ENCODE data around the gene SEPTIN1.
A peak's percentile ranks its signal among the peaks of the same experiment; 100 is the strongest.
"Not testable (repeated sequence)": the region's sequence is repeated elsewhere in the genome, so short reads cannot be mapped to it uniquely, and the experiment has no call there.

Gene SEPTIN1

DNA sequence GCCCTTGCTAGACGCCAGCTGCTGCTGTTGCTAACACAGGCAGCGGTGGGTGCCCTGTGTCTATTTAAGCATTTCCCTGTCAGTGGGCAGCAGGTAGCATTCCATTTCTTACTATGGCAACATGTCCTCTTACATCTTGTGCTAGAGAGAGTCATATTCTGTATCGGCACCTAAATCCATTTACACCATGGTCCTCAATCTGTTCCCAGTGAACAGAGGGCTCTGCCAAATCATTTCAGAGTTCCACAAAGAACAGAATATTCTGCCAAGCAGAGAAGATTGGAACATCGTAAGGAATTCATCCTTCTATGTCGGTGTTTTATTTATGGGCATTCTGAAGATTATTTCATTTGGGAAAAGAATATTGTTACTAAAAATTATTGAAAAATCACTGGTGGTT is 43.6 kb downstream of the SEPTIN1 start:
- H3K4me1 Mint-ChIP-seq (ENCODE audit: low read depth): peaks cover 14% of the 10 kb centered on the region
- not testable (repeated sequence) for H3K9me3 Mint-ChIP-seq; H3K4me3 Mint-ChIP-seq; H3K36me3 Mint-ChIP-seq (ENCODE audit: low read depth); H3K27ac Mint-ChIP-seq; H3K27me3 Mint-ChIP-seq (ENCODE audit: low read depth); DNase-seq (ENCODE audit: low spot score)

DNA sequence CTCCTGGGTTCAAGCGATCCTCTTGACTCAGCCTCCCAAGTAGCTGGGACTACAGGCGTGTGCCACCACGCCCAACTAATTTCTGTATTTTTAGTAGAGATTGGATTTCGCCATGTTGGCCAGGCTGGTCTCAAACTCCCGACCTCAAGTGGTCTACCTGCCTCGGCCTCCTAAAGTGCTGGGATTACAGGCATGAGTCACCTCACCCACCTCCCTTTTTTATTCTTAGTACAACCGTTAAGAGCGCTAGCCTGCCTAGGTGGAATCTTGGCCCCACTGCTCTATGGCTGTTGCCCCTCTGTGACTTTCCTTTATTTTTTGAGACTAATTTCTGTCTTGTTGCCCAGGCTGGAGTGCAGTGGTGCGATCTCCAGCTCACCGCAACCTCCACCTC is 44.4 kb downstream of the SEPTIN1 start:
- peaks cover 14% of the 10 kb centered on the region for H3K4me1 Mint-ChIP-seq (ENCODE audit: low read depth)
- not testable (repeated sequence) for H3K27me3 Mint-ChIP-seq (ENCODE audit: low read depth); H3K4me3 Mint-ChIP-seq; H3K36me3 Mint-ChIP-seq (ENCODE audit: low read depth); H3K27ac Mint-ChIP-seq; DNase-seq (ENCODE audit: low spot score); H3K9me3 Mint-ChIP-seq

DNA sequence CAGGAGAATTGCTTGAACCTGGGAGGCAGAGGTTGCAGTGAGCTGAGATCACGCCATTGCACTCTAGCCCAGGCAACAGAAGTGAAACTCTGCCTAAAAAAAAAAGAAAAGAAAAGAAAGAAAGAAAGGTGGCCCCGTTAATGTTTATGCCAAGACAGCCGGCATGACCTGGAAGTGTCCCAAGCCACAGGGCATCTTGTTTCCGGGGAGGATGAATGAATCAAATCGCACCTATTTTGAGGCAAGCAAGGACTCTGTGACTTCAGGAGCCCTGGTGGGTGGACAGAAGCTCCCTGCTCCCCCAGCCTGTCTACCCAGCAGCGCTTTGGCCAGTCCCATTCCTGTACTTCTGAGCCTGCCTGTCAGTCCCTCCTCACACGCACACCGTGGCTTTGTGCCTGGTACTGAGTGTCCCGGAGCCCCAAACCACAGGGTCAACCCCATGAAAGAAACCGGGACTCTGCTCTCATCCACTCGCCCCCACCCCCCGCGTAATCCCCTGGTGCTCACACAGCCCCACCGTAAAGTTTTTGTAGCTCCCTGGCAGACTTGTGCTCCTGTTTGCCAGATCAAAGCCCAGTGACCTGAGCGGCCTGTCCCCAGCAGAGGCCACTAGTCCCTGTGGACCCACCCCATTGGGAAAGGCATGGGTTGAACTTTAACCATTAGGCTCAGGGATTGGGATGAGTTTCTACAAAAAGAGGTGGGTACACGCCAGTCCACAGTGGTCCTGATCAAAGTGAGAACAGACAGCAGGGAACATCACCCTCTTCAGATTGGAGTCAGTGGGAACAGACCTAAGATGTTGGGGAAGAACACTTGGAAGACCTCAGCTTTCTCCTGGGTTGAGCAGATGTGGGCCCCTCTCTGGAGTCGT is 46.5 kb downstream of the SEPTIN1 start:
- H3K27me3 Mint-ChIP-seq (ENCODE audit: low read depth): no peaks in the 10 kb centered on the region

DNA sequence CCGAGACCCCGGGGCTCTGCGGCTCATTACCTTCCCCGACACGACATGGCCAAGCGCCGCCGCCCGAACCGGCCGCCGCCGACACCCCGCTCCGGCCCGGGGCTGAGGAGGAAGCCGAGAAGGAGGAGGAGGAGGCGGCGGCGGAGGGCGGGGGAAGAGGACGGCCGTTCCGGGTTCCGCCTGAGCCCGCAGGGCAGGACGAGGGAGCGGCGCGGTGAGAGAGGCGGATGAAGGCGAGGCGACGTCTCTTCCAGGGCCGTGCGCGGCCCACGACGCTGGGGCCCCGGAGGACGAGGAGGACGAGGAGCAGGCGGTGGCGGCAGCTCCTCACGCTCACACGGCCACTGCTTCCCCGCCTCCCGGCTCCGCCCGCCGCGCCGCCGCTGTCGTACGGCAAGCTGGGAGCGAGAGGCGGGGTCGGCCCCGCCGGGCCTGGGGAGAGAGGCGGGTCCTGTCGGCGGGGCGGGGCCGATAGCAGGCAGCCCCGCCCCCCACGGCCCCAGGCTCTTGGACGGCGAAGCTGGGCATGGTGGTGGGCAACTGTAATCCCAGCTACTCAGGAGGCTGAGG is 47.2 kb downstream of the SEPTIN1 start:
- H3K4me3 Mint-ChIP-seq: peak overlapping the region; percentile 85
- H3K36me3 Mint-ChIP-seq (ENCODE audit: low read depth); H3K9me3 Mint-ChIP-seq; H3K27me3 Mint-ChIP-seq (ENCODE audit: low read depth): not testable (repeated sequence)
- peak overlapping the region; percentile 86 for H3K27ac Mint-ChIP-seq
- DNase-seq (ENCODE audit: low spot score): peak; percentile 83
- H3K4me1 Mint-ChIP-seq (ENCODE audit: low read depth): peaks cover 14% of the 10 kb centered on the region

More for the DNA sequence above, 46.5 kb downstream of the SEPTIN1 start:
- H3K4me1 Mint-ChIP-seq (ENCODE audit: low read depth): peaks cover 14% of the 10 kb centered on the region
- H3K9me3 Mint-ChIP-seq: no peaks in the 10 kb centered on the region
- peak overlapping the region; percentile 85 for H3K4me3 Mint-ChIP-seq
- H3K27ac Mint-ChIP-seq: peak overlapping the region; percentile 79
- no peaks in the 10 kb centered on the region for H3K36me3 Mint-ChIP-seq (ENCODE audit: low read depth)
- DNase-seq (ENCODE audit: low spot score): peak; percentile 28

DNA sequence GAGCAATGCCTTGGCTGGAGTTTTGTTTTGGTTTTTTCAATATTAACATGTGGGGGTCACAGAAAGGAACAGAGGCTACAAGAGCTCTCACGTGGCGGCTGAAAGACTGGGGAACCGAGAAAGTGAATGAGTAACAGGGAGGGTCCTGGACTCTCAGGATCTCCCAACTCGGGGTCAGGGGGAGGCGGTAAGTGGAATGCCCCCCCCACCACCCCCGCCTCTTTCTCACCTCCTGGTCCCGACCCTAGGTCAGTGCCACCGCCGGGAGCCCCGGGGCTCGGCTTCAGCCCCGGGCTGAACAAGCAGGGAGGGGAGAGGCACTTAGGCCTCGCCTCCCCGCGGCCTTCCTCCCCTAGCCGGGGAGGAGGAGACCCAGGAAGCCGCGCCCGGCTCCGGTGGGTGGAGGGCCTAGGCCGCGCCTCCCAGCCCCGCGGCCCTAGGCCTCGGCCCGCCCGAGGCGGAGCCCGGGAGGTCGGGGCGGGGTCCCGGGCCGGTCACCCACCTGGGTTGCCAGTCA is 47.8 kb downstream of the SEPTIN1 start:
- Mint-ChIP-seq H3K4me1 (ENCODE audit: low read depth) (peaks cover 15% of the 10 kb centered on the region), H3K27ac (peak overlapping the region; percentile 86), H3K4me3 (peak overlapping the region; percentile 89)
- DNase-seq (ENCODE audit: low spot score): peak; percentile 86
- H3K36me3 Mint-ChIP-seq (ENCODE audit: low read depth); H3K27me3 Mint-ChIP-seq (ENCODE audit: low read depth); H3K9me3 Mint-ChIP-seq: not testable (repeated sequence)

Measured in T-helper 2 cell treated with Interferon-gamma antibody and Interleukin-4, amounts not matched to agents 5 μg/mL and 100 μg/mL, for 36 hours (primary cell).